Measurements from ENCODE around the gene ADAM15.

Gene ADAM15

GRCh38 chr1:155073377-155074242, 22.5 kb downstream of the ADAM15 start:
- no peak for DNase-seq

GRCh38 chr1:155075535-155075934, 24.4 kb downstream of the ADAM15 start:
- no peak for DNase-seq

GRCh38 chr1:155076371-155076770, 25.3 kb downstream of the ADAM15 start:
- DNase-seq, result no peak

- no peak for DNase-seq
Measured at GRCh38 chr1:155077346-155077745, 26.2 kb downstream of the ADAM15 start.

- no peak for DNase-seq
Measured at GRCh38 chr1:155077758-155078445, 26.8 kb downstream of the ADAM15 start.

GRCh38 chr1:155078469-155079209, 27.5 kb downstream of the ADAM15 start, which contains the start of gene EFNA3:
Gene EFNA3 (plus strand): TSS chr1:155078837. CDS start chr1:155078942, 105 bp downstream.
- peak; percentile 68 for DNase-seq

GRCh38 chr1:155079210-155079486, 28.0 kb downstream of the ADAM15 start:
- DNase-seq, result no peak

GRCh38 chr1:155079487-155080311, 28.6 kb downstream of the ADAM15 start:
- no peak for DNase-seq

GRCh38 chr1:155080312-155081228, 29.5 kb downstream of the ADAM15 start:
- no peak for DNase-seq

GRCh38 chr1:155081472-155082300, 30.6 kb downstream of the ADAM15 start:
- no peak for DNase-seq

GRCh38 chr1:155082301-155083051, 31.4 kb downstream of the ADAM15 start:
- no peak for DNase-seq

GRCh38 chr1:155083052-155083541, 32.0 kb downstream of the ADAM15 start:
- DNase-seq, result no peak

GRCh38 chr1:155083865-155084721, 33.0 kb downstream of the ADAM15 start:
- DNase-seq, result no peak

- peak; percentile 90 for DNase-seq
Measured at GRCh38 chr1:155084722-155085503, 33.8 kb downstream of the ADAM15 start.

- peak; percentile 71 for DNase-seq
Measured at GRCh38 chr1:155085504-155086127, 34.5 kb downstream of the ADAM15 start.

- peak; percentile 74 for DNase-seq
Measured at GRCh38 chr1:155086128-155086741, 35.1 kb downstream of the ADAM15 start.

Data from stimulated activated CD4-positive, alpha-beta T cell treated with anti-CD3 and anti-CD28 coated beads, Interleukin-12 subunit alpha, Interleukin-12 subunit beta, amount 100 ng/mL, for 4 hours (primary cell).